SU-DHL-6 (cell line): Measurements from ENCODE around the gene PROS1.

Source experiments
- EZH2phosphoT487 ChIP-seq: fragments of 200-600 bp; sonication (generic), shearing (Covaris generic); conservative IDR thresholded peaks from 2 replicates; pipeline ENCODE4 v1.6.1; 2018; ENCODE audit warnings: mild to moderate bottlenecking, antibody characterized with exemption, low read length, moderate library complexity, mixed read lengths
- TF ChIP-seq, protein P1 (sequence below): fragments of 200-600 bp; sonication (generic); IDR thresholded peaks from one replicate; pipeline ENCODE4 v1.5.1; 2017; ENCODE audit warnings: antibody characterized with exemption, mild to moderate bottlenecking, low read length, moderate library complexity; ENCODE audit not compliant: insufficient read depth, poor library complexity, severe bottlenecking

DNA sequence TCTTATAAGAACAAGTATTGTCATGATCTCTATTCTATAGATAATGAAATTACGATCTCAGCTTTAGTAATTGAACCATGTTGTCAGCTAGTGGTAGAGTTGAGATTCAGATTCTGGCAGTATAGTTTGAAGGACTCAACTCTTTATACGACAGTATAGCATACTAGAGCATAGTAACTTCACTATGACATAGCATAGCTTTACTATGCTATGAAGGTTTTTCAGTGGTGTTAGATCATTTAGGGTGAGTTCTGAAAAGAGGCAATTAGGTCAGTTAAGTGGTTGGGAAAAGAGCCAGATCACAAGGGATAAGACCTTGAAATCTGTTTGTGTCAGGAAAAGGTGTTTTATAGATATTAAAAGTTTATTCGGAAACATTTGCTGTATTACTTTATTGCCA, 46.6 kb upstream of the PROS1 start:
- TF ChIP-seq, protein P1, sequence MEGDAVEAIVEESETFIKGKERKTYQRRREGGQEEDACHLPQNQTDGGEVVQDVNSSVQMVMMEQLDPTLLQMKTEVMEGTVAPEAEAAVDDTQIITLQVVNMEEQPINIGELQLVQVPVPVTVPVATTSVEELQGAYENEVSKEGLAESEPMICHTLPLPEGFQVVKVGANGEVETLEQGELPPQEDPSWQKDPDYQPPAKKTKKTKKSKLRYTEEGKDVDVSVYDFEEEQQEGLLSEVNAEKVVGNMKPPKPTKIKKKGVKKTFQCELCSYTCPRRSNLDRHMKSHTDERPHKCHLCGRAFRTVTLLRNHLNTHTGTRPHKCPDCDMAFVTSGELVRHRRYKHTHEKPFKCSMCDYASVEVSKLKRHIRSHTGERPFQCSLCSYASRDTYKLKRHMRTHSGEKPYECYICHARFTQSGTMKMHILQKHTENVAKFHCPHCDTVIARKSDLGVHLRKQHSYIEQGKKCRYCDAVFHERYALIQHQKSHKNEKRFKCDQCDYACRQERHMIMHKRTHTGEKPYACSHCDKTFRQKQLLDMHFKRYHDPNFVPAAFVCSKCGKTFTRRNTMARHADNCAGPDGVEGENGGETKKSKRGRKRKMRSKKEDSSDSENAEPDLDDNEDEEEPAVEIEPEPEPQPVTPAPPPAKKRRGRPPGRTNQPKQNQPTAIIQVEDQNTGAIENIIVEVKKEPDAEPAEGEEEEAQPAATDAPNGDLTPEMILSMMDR: no peak
- TF ChIP-seq EZH2phosphoT487: no peak
